Measurements from ENCODE around the gene ABI2.
"Not testable (repeated sequence)": the region's sequence is repeated elsewhere in the genome, so short reads cannot be mapped to it uniquely, and the experiment has no call there.

ABI2 gene

GRCh38 chr2:203359450-203359849, 31.3 kb downstream of the ABI2 start:
- no peak for DNase-seq

- no peak for DNase-seq
These were observed 32.7 kb downstream of the ABI2 start for GRCh38 chr2:203360833-203361430.

GRCh38 chr2:203361495-203361894, 33.3 kb downstream of the ABI2 start:
- DNase-seq, result no peak

GRCh38 chr2:203361922-203362321, 33.7 kb downstream of the ABI2 start:
- DNase-seq, result no peak

- DNase-seq, result no peak
These were observed 38.7 kb downstream of the ABI2 start for GRCh38 chr2:203366639-203367466.

GRCh38 chr2:203372706-203373105, 44.5 kb downstream of the ABI2 start:
- not testable (repeated sequence) for DNase-seq

- no peak for DNase-seq
These were observed 48.0 kb downstream of the ABI2 start for GRCh38 chr2:203376173-203376572.

GRCh38 chr2:203379156-203379555, 51.0 kb downstream of the ABI2 start:
- no peak for DNase-seq

- DNase-seq, result no peak
These were observed 54.8 kb downstream of the ABI2 start for GRCh38 chr2:203383038-203383437.

- not testable (repeated sequence) for DNase-seq
These were observed 60.0 kb downstream of the ABI2 start for GRCh38 chr2:203388153-203388552.

GRCh38 chr2:203394519-203395227, 66.5 kb downstream of the ABI2 start:
- no peak for DNase-seq

- DNase-seq, result no peak
These were observed 67.7 kb downstream of the ABI2 start for GRCh38 chr2:203395858-203396257.

- no peak for DNase-seq
These were observed 68.5 kb downstream of the ABI2 start for GRCh38 chr2:203396667-203397066.

GRCh38 chr2:203399031-203399430, 70.8 kb downstream of the ABI2 start:
- DNase-seq, result no peak

- DNase-seq, result no peak
These were observed 72.8 kb downstream of the ABI2 start for GRCh38 chr2:203400805-203401585.

GRCh38 chr2:203404996-203405395, 76.8 kb downstream of the ABI2 start:
- DNase-seq, result no peak

GRCh38 chr2:203407496-203407895, 79.3 kb downstream of the ABI2 start:
- no peak for DNase-seq

- DNase-seq, result no peak
These were observed 84.5 kb downstream of the ABI2 start for GRCh38 chr2:203412546-203413331.

GRCh38 chr2:203413796-203414195, 85.6 kb downstream of the ABI2 start:
- no peak for DNase-seq

- no peak for DNase-seq
These were observed 90.1 kb downstream of the ABI2 start for GRCh38 chr2:203418271-203418670.

GRCh38 chr2:203427061-203427460, 98.9 kb downstream of the ABI2 start:
- no peak for DNase-seq

GRCh38 chr2:203429643-203430042, 101.4 kb downstream of the ABI2 start:
- DNase-seq, result not testable (repeated sequence)

All from NCI-H2029 treated with DMSO at 0.1 percent for 48 hours (cell line).